Endothelial cell of umbilical vein (primary cell): ENCODE data around the gene COQ8A. TPM values are rescaled to one million over a fixed set of nuclear protein-coding genes. Genes with fewer than 3 reads are reported as not detected.

Experiments used
- BruUV-seq: library from RNA; stranded (reverse); fragments of 400-500 nt; replicated peaks from 2 replicates; lab custom pipeline; 2021; lab: Mats Ljungman, UMichigan
- CTCF ChIA-PET: fragments of 300-600, 350-600 bp; sonication (Branson Sonifier 250); formaldehyde crosslinking; loops from one replicate; lab custom pipeline; 2021; ENCODE audit warnings: antibody characterized with exemption, inconsistent platforms; lab: Charles Lee
- POLR2A ChIA-PET: fragments of 300-600, 350-600 bp; sonication (Branson Sonifier 250); formaldehyde crosslinking; loops from one replicate; lab custom pipeline; 2021; ENCODE audit warnings: antibody characterized with exemption, inconsistent platforms; lab: Charles Lee
- DNase-seq: peaks from one replicate; pipeline ENCODE4 v3.0.0-alpha.2; 2011; ENCODE audit warnings: low read depth, low spot score
- FAIRE-seq: peaks from 2 replicates; lab custom pipeline; 2011; peaks lifted over from hg19 to GRCh38; lab: Jason Lieb, UNC
- H2AFZ ChIP-seq: 2 replicates; pipeline ENCODE4 v1.6.0; 2012; ENCODE audit warnings: low read depth, low read length, control low read depth, inconsistent platforms
- H3K27ac ChIP-seq: 2 replicates; pipeline ENCODE4 v1.5.1; 2011; ENCODE audit warnings: low read depth, mild to moderate bottlenecking, control low read depth, low read length, moderate library complexity; ENCODE audit not compliant: insufficient read depth
- H3K27me3 ChIP-seq, 2 experiments: 2 replicates each; pipeline versions ENCODE4 v1.6.0 to v1.6.1; 2011; ENCODE audit warnings: low read length in 2 of 2, mixed read lengths in 1 of 2; ENCODE audit not compliant: control insufficient read depth in 2 of 2, insufficient read depth in 2 of 2
- H3K36me3 ChIP-seq, 2 experiments: 2 replicates in 1 of 2; 3 replicates in 1 of 2; pipeline ENCODE4 v1.5.1; 2011; ENCODE audit warnings: low read length in 2 of 2, mild to moderate bottlenecking in 1 of 2, moderate library complexity in 1 of 2; ENCODE audit not compliant: control insufficient read depth in 2 of 2, insufficient read depth in 2 of 2; ENCODE audit errors: extremely low read depth in 1 of 2
- H3K4me1 ChIP-seq: 3 replicates; pipeline ENCODE4 v1.5.1; 2011; ENCODE audit warnings: mild to moderate bottlenecking, low read length; ENCODE audit not compliant: control insufficient read depth, insufficient read depth; ENCODE audit errors: extremely low read depth
- H3K4me2 ChIP-seq: 2 replicates; pipeline ENCODE4 v1.6.1; 2011; ENCODE audit warnings: low read length, control low read depth, mixed read lengths; ENCODE audit not compliant: insufficient read depth
- H3K4me3 ChIP-seq, 3 experiments: fragments of 200-600 bp in 1 of 3; sonication (generic), shearing (Covaris generic) in 1 of 3; replicated peaks in 1 of 3; 2 replicates each; pipeline ENCODE4 v1.5.1; 2011 to 2016; ENCODE audit warnings: control low read depth in 3 of 3, low read length in 3 of 3, mild to moderate bottlenecking in 2 of 3, inconsistent platforms in 1 of 3, low read depth in 1 of 3, moderate library complexity in 1 of 3; ENCODE audit not compliant: insufficient read depth in 1 of 3
- H3K79me2 ChIP-seq: 2 replicates; pipeline ENCODE4 v1.6.0; 2012; ENCODE audit warnings: low read length, inconsistent platforms; ENCODE audit not compliant: control insufficient read depth, insufficient read depth
- H3K9ac ChIP-seq: replicated peaks from 2 replicates; pipeline ENCODE3; 2011; ENCODE audit warnings: low read length, control low read depth; ENCODE audit not compliant: insufficient read depth; ENCODE audit errors: extremely low read depth
- H3K9me1 ChIP-seq: replicated peaks from 3 replicates; pipeline ENCODE4 v1.6.0; 2011; ENCODE audit warnings: mild to moderate bottlenecking, low read length; ENCODE audit not compliant: control insufficient read depth, insufficient read depth; ENCODE audit errors: extremely low read depth
- H3K9me3 ChIP-seq: replicated peaks from 2 replicates; pipeline ENCODE4 v1.5.1; 2012; ENCODE audit warnings: low read length, inconsistent platforms; ENCODE audit not compliant: control insufficient read depth, insufficient read depth
- H4K20me1 ChIP-seq: replicated peaks from 2 replicates; pipeline ENCODE3; 2011; ENCODE audit warnings: mild to moderate bottlenecking, low read length; ENCODE audit not compliant: control insufficient read depth, insufficient read depth; ENCODE audit errors: extremely low read depth
- EZH2 ChIP-seq: IDR thresholded peaks from 2 replicates; pipeline ENCODE4 v1.6.1; 2012; ENCODE audit warnings: borderline replicate concordance, low read depth, mild to moderate bottlenecking, moderate library complexity, low read length, inconsistent platforms; ENCODE audit not compliant: severe bottlenecking
- FOS ChIP-seq: IDR thresholded peaks from 2 replicates; pipeline ENCODE4 v1.6.1; 2011; ENCODE audit warnings: mild to moderate bottlenecking, low read length, moderate library complexity, borderline replicate concordance; ENCODE audit not compliant: insufficient read depth
- GATA2 ChIP-seq: IDR thresholded peaks from 2 replicates; pipeline ENCODE4 v1.7.0; 2011; ENCODE audit warnings: low read depth, mild to moderate bottlenecking, moderate library complexity, mixed read lengths, low read length; ENCODE audit not compliant: insufficient read length, insufficient read depth
- JUN ChIP-seq: IDR thresholded peaks from 2 replicates; pipeline ENCODE4 v1.6.1; 2011; ENCODE audit warnings: borderline replicate concordance, low read depth; ENCODE audit not compliant: insufficient read length, insufficient read depth
- MYC ChIP-seq: IDR thresholded peaks from one replicate; pipeline ENCODE4 v1.6.1; 2011; ENCODE audit warnings: mild to moderate bottlenecking, low read depth, low read length
- POLR2A ChIP-seq: IDR thresholded peaks from 2 replicates; pipeline ENCODE4 v1.6.1; 2012; ENCODE audit warnings: low read depth, mild to moderate bottlenecking, control low read depth, low read length
- POLR2AphosphoS5 ChIP-seq: IDR thresholded peaks from 2 replicates; pipeline ENCODE4 v1.6.1; 2012; ENCODE audit warnings: low read depth, mild to moderate bottlenecking, control low read depth, low read length, moderate library complexity; ENCODE audit not compliant: insufficient read depth
- dilution Hi-C: fragments of 300-500 bp; cut with MboI; formaldehyde crosslinking; loops from one replicate; pipeline ENCODE4 v1.15.0; 2019; ENCODE audit warnings: low sequenced_read_pairs; ENCODE audit not compliant: extremely low pct_ligation_motif_present
- intact Hi-C: fragments of 100-400 bp; cut with micrococcal nuclease; formaldehyde crosslinking; loops from one replicate; pipeline ENCODE4 v1.10.0; 2022
- polyA plus RNA-seq, 4 experiments: library from polyadenylated mRNA; depleted of rRNA in 3 of 4; stranded (reverse) in 3 of 4; unstranded in 1 of 4; fragments of >200 nt; gene quantifications; 2 replicates each; pipeline versions ENCODE4 v1.2.1 to v1.2.3, GENCODE V29; 2011 to 2012; ENCODE audit warnings: missing spikeins in 1 of 4
- total RNA-seq: library from RNA; stranded (reverse); gene quantifications from 2 replicates; pipeline ENCODE4 v1.2.3, GENCODE V29; 2021
- TF ChIP-seq, protein P1 (sequence below): IDR thresholded peaks from 2 replicates; pipeline ENCODE4 v1.6.1; 2011; ENCODE audit not compliant: insufficient read depth, insufficient read length
- TF ChIP-seq, protein P2 (sequence below), 2 donors: IDR thresholded peaks; 1 replicate in 1 of 2; 2 replicates in 1 of 2; pipeline ENCODE4 v1.5.1; 2011; ENCODE audit warnings: low read length in 2 of 2, mild to moderate bottlenecking in 2 of 2, moderate library complexity in 2 of 2, control low read depth in 1 of 2, inconsistent platforms in 1 of 2, low read depth in 1 of 2; ENCODE audit not compliant: insufficient read depth in 1 of 2; ENCODE audit errors: extremely low read depth in 1 of 2

Gene COQ8A
- total and polyA plus RNA-seq, 2 donors (not counting 3 experiments of a cell fraction or from before 2014, with no cell fraction given): 6.8 to 9.4 TPM

DNA sequence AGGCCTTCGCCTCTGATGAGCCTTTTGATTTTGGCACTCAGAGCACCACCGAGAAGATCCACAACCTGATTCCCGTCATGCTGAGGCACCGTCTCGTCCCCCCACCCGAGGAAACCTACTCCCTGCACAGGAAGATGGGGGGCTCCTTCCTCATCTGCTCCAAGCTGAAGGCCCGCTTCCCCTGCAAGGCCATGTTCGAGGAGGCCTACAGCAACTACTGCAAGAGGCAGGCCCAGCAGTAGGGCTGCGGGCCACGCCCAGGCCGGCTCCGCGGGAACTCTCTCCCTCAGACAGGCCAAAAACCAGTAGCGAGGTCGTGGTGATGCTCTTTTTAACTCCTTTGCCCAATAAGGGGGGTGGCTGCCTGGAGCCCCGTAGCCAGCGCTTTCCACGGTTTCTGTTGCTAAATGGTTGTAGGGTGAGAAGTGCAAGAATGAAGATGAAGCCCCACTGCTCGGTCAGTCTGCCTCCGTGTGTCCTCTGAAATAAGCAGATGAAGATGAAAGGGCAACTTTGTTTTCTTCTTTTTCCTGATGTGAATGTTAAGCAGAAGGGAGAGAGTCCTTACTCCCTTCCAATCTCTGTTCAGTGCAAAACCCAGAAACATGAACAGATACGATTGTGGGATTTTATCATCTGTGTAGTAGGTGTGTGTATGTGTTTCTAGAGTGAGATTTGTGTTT, 46.5 kb downstream of the COQ8A start:
- BruUV-seq: no TSS peak
- intact Hi-C loops (loop anchor here (5.0 kb wide), 1 partner anchor 49 kb away; no protein-coding TSS in a partner anchor), dilution Hi-C loops (no loop called here)
- FAIRE-seq (no peak), DNase-seq (no peak)
- Histone ChIP-seq H2AFZ (no peak overlapping the region), H3K4me3 (no peak overlapping the region), H3K36me3 (peaks cover 3 to 11% of the 10 kb centered on the region in 2 experiments), H3K27ac (no peak overlapping the region), H4K20me1 (no peaks in the 10 kb centered on the region), H3K27me3 (no peaks in the 10 kb centered on the region), H3K9me1 (no peaks in the 10 kb centered on the region), H3K79me2 (no peaks in the 10 kb centered on the region), H3K4me1 (peaks cover 23% of the 10 kb centered on the region), H3K9ac (no peak overlapping the region), H3K4me2 (no peak overlapping the region), H3K9me3 (no peaks in the 10 kb centered on the region)
- ChIA-PET POLR2A (no interaction called here), CTCF (no interaction called here)
- TF ChIP-seq, protein P1, sequence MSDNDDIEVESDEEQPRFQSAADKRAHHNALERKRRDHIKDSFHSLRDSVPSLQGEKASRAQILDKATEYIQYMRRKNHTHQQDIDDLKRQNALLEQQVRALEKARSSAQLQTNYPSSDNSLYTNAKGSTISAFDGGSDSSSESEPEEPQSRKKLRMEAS: no peak
- TF ChIP-seq POLR2A (no peak), FOS (no peak), EZH2 (no peak), GATA2 (no peak), POLR2AphosphoS5 (no peak), MYC (no peak), JUN (no peak)
- TF ChIP-seq, protein P2, sequence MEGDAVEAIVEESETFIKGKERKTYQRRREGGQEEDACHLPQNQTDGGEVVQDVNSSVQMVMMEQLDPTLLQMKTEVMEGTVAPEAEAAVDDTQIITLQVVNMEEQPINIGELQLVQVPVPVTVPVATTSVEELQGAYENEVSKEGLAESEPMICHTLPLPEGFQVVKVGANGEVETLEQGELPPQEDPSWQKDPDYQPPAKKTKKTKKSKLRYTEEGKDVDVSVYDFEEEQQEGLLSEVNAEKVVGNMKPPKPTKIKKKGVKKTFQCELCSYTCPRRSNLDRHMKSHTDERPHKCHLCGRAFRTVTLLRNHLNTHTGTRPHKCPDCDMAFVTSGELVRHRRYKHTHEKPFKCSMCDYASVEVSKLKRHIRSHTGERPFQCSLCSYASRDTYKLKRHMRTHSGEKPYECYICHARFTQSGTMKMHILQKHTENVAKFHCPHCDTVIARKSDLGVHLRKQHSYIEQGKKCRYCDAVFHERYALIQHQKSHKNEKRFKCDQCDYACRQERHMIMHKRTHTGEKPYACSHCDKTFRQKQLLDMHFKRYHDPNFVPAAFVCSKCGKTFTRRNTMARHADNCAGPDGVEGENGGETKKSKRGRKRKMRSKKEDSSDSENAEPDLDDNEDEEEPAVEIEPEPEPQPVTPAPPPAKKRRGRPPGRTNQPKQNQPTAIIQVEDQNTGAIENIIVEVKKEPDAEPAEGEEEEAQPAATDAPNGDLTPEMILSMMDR (IDR thresholded peaks at IDR 0.05; ENCODE audit: extremely low read depth in 1 of 2, insufficient read depth in 1 of 2, low read depth in 1 of 2, low read length in 2 of 2): no peak
